ENCODE results near the gene IQCE.

The IQCE gene

GRCh38 chr7:2633538-2634266 lies 74.9 kb downstream of the IQCE start:
- H3K4me3 ChIP-seq (ENCODE audit: low read depth, low read length): peak overlapping the region; percentile 85
- H3K9ac ChIP-seq (ENCODE audit: low read depth, low read length): peak overlapping the region; percentile 79
- H3K27me3 ChIP-seq (ENCODE audit: control insufficient read depth, insufficient read depth, low read length): no peaks in the 10 kb centered on the region
- H3K9me3 ChIP-seq (ENCODE audit: control insufficient read depth, insufficient read depth, low read length): no peaks in the 10 kb centered on the region
- no peaks in the 10 kb centered on the region for H3K4me1 ChIP-seq (ENCODE audit: control insufficient read depth, insufficient read depth, low read length)
- peaks cover 13% of the 10 kb centered on the region for H3K36me3 ChIP-seq (ENCODE audit: control insufficient read depth, insufficient read depth, low read length)

DNA sequence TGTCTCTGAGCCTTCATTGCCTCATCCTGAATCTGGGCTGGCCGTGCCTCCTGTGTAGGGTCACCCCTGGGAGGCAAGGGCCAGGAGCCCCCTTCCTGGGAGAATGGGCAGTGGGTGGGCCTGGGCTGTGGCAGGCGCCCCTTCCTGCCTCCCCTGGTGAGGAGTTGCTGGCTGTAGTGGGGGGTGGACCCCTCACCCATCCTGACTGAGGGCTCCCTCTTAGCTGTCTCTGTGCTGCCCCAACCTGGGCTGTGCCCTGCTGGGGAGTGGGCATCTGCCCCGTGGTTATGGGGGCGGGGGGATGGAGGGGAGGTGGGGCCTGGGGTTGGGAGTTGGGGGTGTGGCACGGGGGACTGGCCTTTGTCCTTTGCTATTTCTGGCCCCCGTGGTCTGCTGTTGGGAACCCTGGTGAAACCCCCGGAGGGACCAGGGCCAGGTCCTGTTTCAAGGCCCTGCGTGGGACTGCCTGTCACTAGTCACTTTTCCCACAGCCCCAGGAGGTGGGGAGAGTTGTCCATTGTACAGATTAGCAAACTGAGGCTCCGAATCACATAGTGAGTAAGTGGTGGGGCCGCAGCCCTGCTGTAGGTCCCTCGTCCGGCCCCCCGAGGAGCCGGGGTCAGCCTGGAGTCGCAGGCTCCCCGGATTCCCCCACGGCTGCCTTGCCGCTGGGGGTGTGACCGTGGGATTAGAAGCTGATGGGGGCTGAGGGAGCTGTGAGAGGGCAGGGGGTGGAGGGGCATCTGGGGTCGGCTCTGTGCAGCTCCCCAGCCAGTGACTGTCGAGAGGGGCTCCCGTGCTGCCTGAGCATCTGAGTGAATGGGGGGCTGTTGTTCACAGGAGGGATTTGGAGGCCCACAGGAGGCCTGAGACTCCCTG lies 75.7 kb downstream of the IQCE start:
- H3K27me3 ChIP-seq (ENCODE audit: control insufficient read depth, insufficient read depth, low read length): no peaks in the 10 kb centered on the region
- peak overlapping the region; percentile 85 for H3K4me3 ChIP-seq (ENCODE audit: low read depth, low read length)
- no peaks in the 10 kb centered on the region for H3K9me3 ChIP-seq (ENCODE audit: control insufficient read depth, insufficient read depth, low read length)
- no peaks in the 10 kb centered on the region for H3K4me1 ChIP-seq (ENCODE audit: control insufficient read depth, insufficient read depth, low read length)
- H3K9ac ChIP-seq (ENCODE audit: low read depth, low read length): no peak overlapping the region
- H3K36me3 ChIP-seq (ENCODE audit: control insufficient read depth, insufficient read depth, low read length): peaks cover 16% of the 10 kb centered on the region

GRCh38 chr7:2635148-2635668 lies 76.4 kb downstream of the IQCE start:
- no peak overlapping the region for H3K4me3 ChIP-seq (ENCODE audit: low read depth, low read length)
- H3K4me1 ChIP-seq (ENCODE audit: control insufficient read depth, insufficient read depth, low read length): no peaks in the 10 kb centered on the region
- no peaks in the 10 kb centered on the region for H3K9me3 ChIP-seq (ENCODE audit: control insufficient read depth, insufficient read depth, low read length)
- H3K9ac ChIP-seq (ENCODE audit: low read depth, low read length): no peak overlapping the region
- H3K27me3 ChIP-seq (ENCODE audit: control insufficient read depth, insufficient read depth, low read length): no peaks in the 10 kb centered on the region
- H3K36me3 ChIP-seq (ENCODE audit: control insufficient read depth, insufficient read depth, low read length): peaks cover 19% of the 10 kb centered on the region

- peaks cover 19% of the 10 kb centered on the region for H3K36me3 ChIP-seq (ENCODE audit: control insufficient read depth, insufficient read depth, low read length)
- no peak overlapping the region for H3K4me3 ChIP-seq (ENCODE audit: low read depth, low read length)
- H3K27me3 ChIP-seq (ENCODE audit: control insufficient read depth, insufficient read depth, low read length): no peaks in the 10 kb centered on the region
- no peak overlapping the region for H3K9ac ChIP-seq (ENCODE audit: low read depth, low read length)
- no peaks in the 10 kb centered on the region for H3K4me1 ChIP-seq (ENCODE audit: control insufficient read depth, insufficient read depth, low read length)
- H3K9me3 ChIP-seq (ENCODE audit: control insufficient read depth, insufficient read depth, low read length): no peaks in the 10 kb centered on the region
These were observed 77.3 kb downstream of the IQCE start for GRCh38 chr7:2635810-2636701.

DNA sequence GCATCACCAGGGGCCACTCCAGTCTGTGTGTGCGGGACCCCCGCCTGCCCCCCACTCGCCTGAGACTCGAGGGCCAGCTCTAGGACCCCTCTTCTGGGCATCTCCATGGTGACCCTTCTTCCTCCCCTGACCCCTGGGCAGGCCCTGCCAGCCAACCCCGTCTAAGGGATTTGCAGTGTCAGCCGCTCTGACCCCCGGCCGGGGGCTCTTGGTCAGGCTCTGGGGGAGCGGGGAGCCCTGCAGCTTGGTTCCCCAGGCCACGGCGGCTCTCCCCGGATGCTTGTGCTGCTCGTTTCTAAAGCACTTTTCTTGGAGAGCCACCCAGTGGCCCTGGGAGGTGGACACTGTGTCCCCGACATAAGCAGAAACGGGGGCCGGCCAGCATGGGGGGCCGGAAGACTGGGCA lies 78.3 kb downstream of the IQCE start:
- peaks cover 18% of the 10 kb centered on the region for H3K36me3 ChIP-seq (ENCODE audit: control insufficient read depth, insufficient read depth, low read length)
- H3K4me3 ChIP-seq (ENCODE audit: low read depth, low read length): no peak overlapping the region
- no peaks in the 10 kb centered on the region for H3K27me3 ChIP-seq (ENCODE audit: control insufficient read depth, insufficient read depth, low read length)
- H3K4me1 ChIP-seq (ENCODE audit: control insufficient read depth, insufficient read depth, low read length): no peaks in the 10 kb centered on the region
- no peaks in the 10 kb centered on the region for H3K9me3 ChIP-seq (ENCODE audit: control insufficient read depth, insufficient read depth, low read length)
- no peak overlapping the region for H3K9ac ChIP-seq (ENCODE audit: low read depth, low read length)

DNA sequence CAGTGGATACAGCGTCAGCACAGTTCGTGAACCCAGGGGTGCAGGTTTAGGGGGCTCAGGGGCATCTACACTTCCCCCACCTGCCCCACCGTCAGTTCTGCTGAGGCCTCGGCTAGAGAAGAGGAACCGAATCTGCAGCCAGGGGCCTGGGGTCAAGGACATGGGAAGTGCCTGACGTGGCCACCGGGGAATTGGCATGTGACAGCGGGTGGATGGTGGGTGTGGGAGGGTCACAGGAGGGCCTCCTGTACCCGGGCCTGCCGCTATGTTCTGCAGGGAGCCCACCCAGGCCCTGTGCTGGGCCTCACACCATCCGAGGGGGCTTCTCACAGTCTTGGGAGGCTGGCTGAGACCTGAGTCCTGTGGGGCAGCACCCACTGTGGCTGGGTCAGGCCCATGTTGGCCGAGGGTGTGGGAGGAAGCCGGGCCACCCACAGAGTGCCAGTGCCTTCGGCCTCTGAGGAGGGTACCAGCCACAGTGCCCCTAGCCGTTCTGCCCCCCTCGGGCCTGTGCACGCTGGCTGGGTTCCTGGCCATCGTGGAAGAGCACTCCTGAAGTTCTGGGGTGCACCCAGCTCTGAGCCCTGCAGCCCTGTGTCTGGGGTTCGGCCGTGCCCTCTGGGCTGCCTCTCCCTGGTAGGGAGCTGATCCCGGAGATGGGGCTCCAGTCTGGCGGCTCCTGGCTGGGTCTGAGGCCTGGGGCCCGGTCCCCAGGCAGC lies 78.9 kb downstream of the IQCE start:
- H3K4me1 ChIP-seq (ENCODE audit: control insufficient read depth, insufficient read depth, low read length): no peaks in the 10 kb centered on the region
- H3K9me3 ChIP-seq (ENCODE audit: control insufficient read depth, insufficient read depth, low read length): no peaks in the 10 kb centered on the region
- H3K36me3 ChIP-seq (ENCODE audit: control insufficient read depth, insufficient read depth, low read length): peaks cover 17% of the 10 kb centered on the region
- H3K9ac ChIP-seq (ENCODE audit: low read depth, low read length): no peak overlapping the region
- H3K27me3 ChIP-seq (ENCODE audit: control insufficient read depth, insufficient read depth, low read length): no peaks in the 10 kb centered on the region
- no peak overlapping the region for H3K4me3 ChIP-seq (ENCODE audit: low read depth, low read length)

DNA sequence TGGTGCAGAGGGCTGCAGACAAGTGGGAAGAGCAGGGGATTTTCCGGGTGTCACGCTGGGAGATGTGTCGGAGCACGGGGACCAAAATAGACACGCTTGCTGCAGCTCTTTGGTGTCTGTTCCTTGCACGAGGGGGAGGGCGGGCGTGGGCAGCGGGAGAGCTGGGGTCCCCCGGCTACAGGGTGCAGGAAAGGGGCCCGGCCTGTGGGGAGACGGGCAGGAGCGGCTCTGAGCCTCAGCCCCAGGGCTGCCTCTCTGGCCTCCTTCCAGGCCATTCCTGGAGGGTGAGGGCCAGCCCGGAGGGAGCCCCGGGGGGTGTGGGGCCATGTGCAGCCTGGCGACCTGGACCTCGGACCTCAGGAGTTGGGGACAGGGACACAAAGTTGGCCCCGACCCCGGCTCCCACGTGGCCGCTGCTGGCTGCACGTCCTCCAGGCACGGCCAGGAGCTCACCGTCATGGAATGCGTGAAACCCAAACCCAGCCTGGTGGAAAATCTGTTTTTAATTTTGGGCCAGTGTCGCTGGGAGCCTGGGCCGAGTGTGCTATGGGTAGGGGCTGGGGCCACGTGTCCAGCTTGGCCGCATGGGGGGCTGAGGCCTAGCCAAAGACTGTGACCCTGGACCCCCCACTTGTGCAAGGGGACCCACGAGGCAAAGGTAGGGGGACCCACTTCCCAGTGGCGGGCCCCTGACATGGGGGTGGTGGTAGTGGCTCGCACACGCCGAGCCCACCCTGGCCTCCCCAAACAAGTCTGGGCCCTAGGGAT lies 79.6 kb downstream of the IQCE start:
- Histone ChIP-seq H3K4me1 (ENCODE audit: control insufficient read depth, insufficient read depth, low read length) (no peaks in the 10 kb centered on the region), H3K36me3 (ENCODE audit: control insufficient read depth, insufficient read depth, low read length) (peaks cover 17% of the 10 kb centered on the region), H3K9ac (ENCODE audit: low read depth, low read length) (no peak overlapping the region), H3K4me3 (ENCODE audit: low read depth, low read length) (no peak overlapping the region), H3K27me3 (ENCODE audit: control insufficient read depth, insufficient read depth, low read length) (no peaks in the 10 kb centered on the region), H3K9me3 (ENCODE audit: control insufficient read depth, insufficient read depth, low read length) (no peaks in the 10 kb centered on the region)

- H3K9ac ChIP-seq (ENCODE audit: low read depth, low read length): no peak overlapping the region
- H3K4me1 ChIP-seq (ENCODE audit: control insufficient read depth, insufficient read depth, low read length): no peaks in the 10 kb centered on the region
- no peaks in the 10 kb centered on the region for H3K9me3 ChIP-seq (ENCODE audit: control insufficient read depth, insufficient read depth, low read length)
- H3K27me3 ChIP-seq (ENCODE audit: control insufficient read depth, insufficient read depth, low read length): no peaks in the 10 kb centered on the region
- no peak overlapping the region for H3K4me3 ChIP-seq (ENCODE audit: low read depth, low read length)
- H3K36me3 ChIP-seq (ENCODE audit: control insufficient read depth, insufficient read depth, low read length): peaks cover 13% of the 10 kb centered on the region
These were observed 80.5 kb downstream of the IQCE start for GRCh38 chr7:2639181-2639681.

DNA sequence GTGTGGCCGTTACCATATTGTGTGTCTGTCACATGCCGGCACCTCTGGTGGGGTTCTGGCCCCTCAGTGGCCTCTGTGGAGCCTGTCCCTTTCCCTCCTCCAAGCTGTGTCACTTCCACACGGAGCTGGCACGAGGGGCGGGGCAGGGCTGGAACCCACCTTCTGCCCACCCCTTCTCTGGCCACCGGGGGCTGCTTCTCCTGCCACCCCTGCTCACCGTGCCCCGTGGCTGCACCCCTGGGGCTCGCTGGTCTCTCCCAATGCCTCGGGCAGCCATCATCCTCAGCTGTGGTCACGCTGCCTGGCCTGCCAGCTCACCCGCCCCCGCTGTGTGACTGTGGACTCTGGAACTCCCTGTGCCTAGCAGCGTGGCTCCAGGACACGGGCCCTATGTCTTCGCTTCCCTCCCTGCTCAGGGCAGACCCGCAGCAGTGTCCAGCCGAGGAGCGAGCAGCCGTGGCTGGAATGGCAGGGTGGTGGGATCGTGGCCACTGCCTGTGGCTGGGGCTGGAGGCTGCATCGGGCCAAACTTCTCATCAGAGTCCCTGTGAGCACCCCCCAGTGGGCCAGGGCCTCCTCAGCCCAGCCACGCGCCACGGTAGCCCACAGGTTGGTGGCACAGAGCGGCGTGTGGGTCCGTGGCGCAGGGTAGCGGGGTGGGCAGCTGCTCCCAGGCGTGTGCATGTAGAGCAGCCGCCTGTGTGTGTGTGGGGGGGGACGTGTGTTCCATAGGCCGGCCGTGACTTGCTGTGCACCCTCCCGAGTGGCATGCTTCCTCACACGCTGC lies 81.1 kb downstream of the IQCE start:
- Histone ChIP-seq H3K36me3 (ENCODE audit: control insufficient read depth, insufficient read depth, low read length) (peaks cover 12% of the 10 kb centered on the region), H3K4me1 (ENCODE audit: control insufficient read depth, insufficient read depth, low read length) (no peaks in the 10 kb centered on the region), H3K27me3 (ENCODE audit: control insufficient read depth, insufficient read depth, low read length) (no peaks in the 10 kb centered on the region), H3K4me3 (ENCODE audit: low read depth, low read length) (no peak overlapping the region), H3K9me3 (ENCODE audit: control insufficient read depth, insufficient read depth, low read length) (no peaks in the 10 kb centered on the region), H3K9ac (ENCODE audit: low read depth, low read length) (no peak overlapping the region)

- Histone ChIP-seq H3K4me1 (ENCODE audit: control insufficient read depth, insufficient read depth, low read length) (no peaks in the 10 kb centered on the region), H3K4me3 (ENCODE audit: low read depth, low read length) (no peak overlapping the region), H3K27me3 (ENCODE audit: control insufficient read depth, insufficient read depth, low read length) (no peaks in the 10 kb centered on the region), H3K9ac (ENCODE audit: low read depth, low read length) (peak overlapping the region; percentile 60), H3K36me3 (ENCODE audit: control insufficient read depth, insufficient read depth, low read length) (peaks cover 8% of the 10 kb centered on the region), H3K9me3 (ENCODE audit: control insufficient read depth, insufficient read depth, low read length) (no peaks in the 10 kb centered on the region)
These were observed 81.7 kb downstream of the IQCE start for GRCh38 chr7:2640482-2640830.

Measured in iPS-15b (cell line).